ENCODE measurements around the gene AP4M1.

AP4M1 gene

DNA sequence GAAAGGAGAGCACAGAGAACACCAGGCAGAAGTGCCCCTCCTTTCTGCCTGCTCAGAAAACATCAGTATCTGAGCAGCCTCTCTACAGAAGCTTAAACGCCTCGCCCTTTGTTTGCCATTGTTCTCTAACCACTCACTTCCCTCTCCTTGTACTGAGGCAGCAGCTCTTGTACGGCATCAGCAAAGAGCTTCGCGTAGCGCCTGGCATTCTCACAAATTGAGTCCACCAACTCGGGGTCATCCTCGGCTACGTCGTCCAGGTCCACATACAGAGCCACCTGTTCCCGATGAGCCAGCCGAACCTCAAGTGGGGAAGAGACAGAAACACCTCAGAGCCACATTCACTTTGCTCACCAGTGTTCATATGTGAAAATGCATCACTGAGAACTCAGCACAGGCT is 2.0 kb upstream of the AP4M1 start:
- TF ChIP-seq, protein P1, sequence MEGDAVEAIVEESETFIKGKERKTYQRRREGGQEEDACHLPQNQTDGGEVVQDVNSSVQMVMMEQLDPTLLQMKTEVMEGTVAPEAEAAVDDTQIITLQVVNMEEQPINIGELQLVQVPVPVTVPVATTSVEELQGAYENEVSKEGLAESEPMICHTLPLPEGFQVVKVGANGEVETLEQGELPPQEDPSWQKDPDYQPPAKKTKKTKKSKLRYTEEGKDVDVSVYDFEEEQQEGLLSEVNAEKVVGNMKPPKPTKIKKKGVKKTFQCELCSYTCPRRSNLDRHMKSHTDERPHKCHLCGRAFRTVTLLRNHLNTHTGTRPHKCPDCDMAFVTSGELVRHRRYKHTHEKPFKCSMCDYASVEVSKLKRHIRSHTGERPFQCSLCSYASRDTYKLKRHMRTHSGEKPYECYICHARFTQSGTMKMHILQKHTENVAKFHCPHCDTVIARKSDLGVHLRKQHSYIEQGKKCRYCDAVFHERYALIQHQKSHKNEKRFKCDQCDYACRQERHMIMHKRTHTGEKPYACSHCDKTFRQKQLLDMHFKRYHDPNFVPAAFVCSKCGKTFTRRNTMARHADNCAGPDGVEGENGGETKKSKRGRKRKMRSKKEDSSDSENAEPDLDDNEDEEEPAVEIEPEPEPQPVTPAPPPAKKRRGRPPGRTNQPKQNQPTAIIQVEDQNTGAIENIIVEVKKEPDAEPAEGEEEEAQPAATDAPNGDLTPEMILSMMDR (IDR thresholded peaks at IDR 0.05) = no peak
- H3K27ac ChIP-seq = peak overlapping the region; percentile 82 to 97
- H3K4me3 ChIP-seq = peak overlapping the region; percentile 82
- no peak for DNase-seq (ENCODE audit: low spot score)

DNA sequence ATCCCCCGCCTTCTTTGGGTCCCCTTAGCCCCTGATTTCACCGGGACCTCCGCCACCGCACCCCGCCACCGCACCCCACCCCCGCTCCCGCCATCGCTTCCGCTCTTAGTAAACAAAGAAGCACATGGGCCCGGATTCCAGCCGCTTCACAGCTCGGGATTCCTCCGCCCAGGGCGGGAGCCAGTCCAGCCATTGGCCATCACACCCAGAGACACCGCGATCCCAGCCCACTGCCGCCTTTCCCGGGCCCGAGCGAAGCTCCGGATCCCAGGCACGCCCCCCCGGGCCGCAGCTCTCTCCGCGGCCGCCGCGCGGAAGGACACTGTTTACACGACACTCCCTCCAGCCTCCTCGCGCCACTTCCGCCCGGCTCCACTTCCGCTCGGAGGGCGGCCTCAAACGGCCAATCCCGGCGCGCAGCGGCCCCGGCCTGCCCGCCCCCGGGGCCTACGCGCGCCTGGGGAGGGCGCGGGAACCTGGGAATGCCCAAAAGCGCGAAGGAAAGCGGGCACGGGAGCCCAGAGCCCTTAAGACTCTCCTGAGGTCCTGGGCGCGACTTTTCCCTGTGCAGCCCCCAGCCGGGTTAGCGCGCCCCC is 925 bp upstream of the AP4M1 start:
- TF ChIP-seq, protein P1 (IDR thresholded peaks at IDR 0.05) = no peak
- Histone ChIP-seq H3K27ac (peak overlapping the region; percentile 82 to 97), H3K4me3 (peak overlapping the region; percentile 82)
- DNase-seq (ENCODE audit: low spot score) = peak; percentile 98

DNA sequence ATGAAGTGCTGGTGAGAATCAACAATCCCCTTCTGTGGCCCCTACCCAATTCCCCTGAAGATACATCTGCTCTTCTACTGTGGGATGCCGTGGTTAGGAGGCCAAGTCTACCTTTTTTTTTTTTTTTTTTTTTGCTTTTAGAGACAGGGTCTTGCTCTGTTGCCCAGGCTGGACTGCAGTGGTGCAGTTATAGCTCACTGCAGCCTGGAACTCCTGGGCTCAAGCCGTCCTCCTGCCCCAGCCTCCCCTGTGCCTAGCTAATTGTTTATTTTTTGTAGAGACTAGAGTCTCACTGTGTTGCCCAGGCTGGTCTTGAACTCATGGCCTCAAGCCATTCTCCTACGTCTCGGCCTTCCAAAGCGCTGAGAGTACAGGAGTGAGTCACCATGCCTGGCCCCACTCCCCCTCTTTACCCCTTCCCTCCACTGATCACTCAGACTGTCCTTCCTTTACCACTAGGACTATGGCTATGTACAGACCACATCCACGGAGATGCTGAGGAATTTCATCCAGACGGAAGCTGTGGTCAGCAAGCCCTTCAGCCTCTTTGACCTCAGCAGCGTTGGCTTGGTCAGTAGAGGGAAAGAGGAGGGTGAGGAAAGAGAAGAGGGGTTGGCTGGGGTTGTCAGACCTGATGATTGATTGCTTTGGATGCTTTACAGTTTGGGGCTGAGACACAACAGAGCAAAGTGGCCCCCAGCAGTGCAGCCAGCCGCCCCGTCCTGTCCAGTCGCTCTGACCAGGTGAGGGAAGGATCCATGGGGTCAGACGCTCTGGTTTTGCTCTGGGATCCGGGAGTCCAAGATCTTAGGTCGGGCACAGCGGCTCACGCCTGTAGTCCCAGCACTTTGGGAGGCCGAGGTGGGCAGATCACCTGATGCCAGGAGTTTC is 1.8 kb downstream of the AP4M1 start:
- TF ChIP-seq, protein P1 (IDR thresholded peaks at IDR 0.05) = no peak
- Histone ChIP-seq H3K4me3 (no peak overlapping the region), H3K27ac (peak overlapping the region in 1 of 2 donors; percentile 97)
- no peak for DNase-seq (ENCODE audit: low spot score)

DNA sequence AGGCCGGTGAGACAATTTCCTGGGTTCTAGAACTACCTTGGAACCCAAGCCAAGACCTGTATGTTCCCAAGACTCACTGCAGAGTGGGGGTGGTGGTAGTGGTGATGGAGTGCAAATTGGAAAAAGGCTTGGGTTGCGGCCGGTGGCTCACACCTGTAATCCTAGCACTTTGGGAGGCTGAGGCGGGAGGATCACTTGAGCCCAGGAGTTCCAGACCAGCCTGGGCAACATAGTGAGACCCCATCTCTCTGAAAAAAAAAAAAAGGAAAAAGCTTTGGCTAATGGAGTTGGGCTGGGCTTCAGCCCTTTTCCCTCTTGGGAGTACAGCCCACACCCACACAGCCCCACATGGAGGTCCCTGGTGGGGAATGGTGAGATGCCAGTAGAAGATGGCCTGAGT is 4.1 kb downstream of the AP4M1 start:
- TF ChIP-seq, protein P1 (IDR thresholded peaks at IDR 0.05) = no peak
- DNase-seq (ENCODE audit: low spot score) = no peak

DNA sequence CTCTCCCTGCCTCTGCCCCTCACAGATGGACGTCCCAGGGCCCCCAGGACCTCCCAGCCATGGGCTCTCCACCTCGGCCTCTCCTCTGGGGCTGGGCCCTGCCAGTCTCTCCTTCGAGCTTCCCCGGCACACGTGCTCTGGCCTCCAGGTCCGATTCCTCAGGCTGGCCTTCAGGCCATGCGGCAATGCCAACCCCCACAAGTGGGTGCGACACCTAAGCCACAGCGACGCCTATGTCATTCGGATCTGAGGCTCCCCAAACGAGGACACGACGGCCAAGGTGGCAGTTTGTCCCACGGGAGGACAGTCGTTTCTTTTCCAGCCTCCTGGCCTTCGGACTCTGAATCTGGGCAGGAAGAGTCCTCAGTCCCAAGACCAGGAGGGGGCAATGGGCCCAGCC is 5.2 kb downstream of the AP4M1 start:
- Histone ChIP-seq H3K4me3 (no peak overlapping the region), H3K27ac (no peak overlapping the region)
- DNase-seq (ENCODE audit: low spot score) = no peak
- TF ChIP-seq, protein P1 (IDR thresholded peaks at IDR 0.05) = no peak

More for the DNA sequence above, 4.1 kb downstream of the AP4M1 start:
- no peak overlapping the region for H3K27ac ChIP-seq
- no peak overlapping the region for H3K4me3 ChIP-seq

DNA sequence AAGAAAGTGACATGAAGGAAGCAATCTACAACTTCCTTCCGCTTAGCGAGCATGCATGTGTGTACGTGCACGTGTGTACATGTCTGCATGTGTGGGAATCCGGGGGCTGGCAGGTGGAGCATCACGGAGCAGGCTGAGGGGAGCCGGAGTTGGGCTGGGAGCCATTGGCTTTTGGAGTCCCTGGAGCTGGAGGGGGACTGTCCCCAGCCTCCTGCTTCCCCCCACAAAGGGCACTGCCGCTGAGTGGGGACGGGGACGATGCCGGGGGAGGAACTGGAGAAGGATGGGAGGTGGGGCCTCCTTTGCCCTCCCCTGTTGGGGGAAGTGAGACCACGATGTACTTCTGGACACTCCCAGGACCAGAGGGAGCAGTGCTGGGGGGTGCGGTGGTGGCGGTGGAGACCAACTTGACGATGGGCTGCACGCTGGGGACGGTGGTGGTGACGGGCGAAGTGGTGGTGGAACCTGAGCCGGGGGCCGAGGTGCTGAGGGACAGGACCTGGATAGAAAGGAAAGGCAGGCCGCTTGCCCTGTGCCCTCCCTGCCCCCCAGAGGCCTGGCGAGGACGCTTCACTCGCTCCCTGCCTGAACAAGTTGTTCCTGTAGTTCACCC is 5.8 kb downstream of the AP4M1 start:
- no peak overlapping the region for H3K27ac ChIP-seq
- TF ChIP-seq, protein P1 (IDR thresholded peaks at IDR 0.05) = no peak
- no peak overlapping the region for H3K4me3 ChIP-seq
- no peak for DNase-seq (ENCODE audit: low spot score)

Data from coronary artery (tissue), 2 donors.